Measurements from ENCODE around the gene TMEM30A. TPM values are rescaled to one million over a fixed set of nuclear protein-coding genes. Genes with fewer than 3 reads are reported as not detected.
A peak's percentile ranks its signal among the peaks of the same experiment; 100 is the strongest.

The TMEM30A gene
- total and polyA plus RNA-seq, 4 experiments from 2014 or later = 44.7 to 78.3 (median 65.1) TPM

GRCh38 chr6:75234126-75234865 lies 50.3 kb downstream of the TMEM30A start:
- POLR2A ChIA-PET (ENCODE audit: partially characterized antibody) = interaction anchor here (3.7 kb wide), 1 partner anchor 9 kb away, joined by 15 read pairs; the partner anchor contains the start of gene COX7A2

DNA sequence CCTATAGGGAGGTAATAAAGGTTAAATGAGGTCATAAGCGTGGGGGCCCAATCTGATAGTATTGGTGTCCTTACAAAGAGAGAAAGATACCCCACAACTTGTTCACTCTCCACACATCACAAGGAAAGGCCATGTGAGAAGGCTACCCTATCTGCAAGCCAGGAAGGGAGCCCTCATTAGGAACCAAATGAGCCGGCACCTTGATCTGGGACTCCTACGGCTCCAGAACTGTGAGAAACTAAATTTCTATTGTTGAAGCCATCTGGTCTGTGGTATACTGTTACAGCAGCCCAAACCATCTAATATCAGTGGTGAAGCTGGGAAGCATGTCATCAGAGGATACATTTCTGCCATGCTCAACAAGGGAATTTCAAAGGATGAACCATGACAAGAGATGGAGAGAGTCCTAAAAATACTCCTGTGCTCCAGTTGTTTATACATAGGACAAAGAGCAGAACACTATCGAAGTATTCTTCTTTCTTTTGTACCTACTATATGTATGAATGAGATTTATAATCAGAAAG lies 51.4 kb downstream of the TMEM30A start:
- Histone ChIP-seq H3K4me1 (ENCODE audit: insufficient read depth, low read length) (no peaks in the 10 kb centered on the region), H3K27me3 (ENCODE audit: insufficient read depth, low read length) (no peaks in the 10 kb centered on the region), H3K4me3 (ENCODE audit: low read length in 2 of 2) (no peak overlapping the region), H3K36me3 (ENCODE audit: insufficient read depth, low read length) (peaks cover 18% of the 10 kb centered on the region), H3K9me3 (ENCODE audit: control insufficient read depth in 1 of 2, low read length in 2 of 2) (no peaks in the 10 kb centered on the region), H3K27ac (ENCODE audit: low read depth, low read length) (no peak overlapping the region)
- Mint-ChIP-seq H3K4me3 (no peak overlapping the region), H3K27ac (no peak overlapping the region), H3K4me1 (no peaks in the 10 kb centered on the region), H3K27me3 (no peaks in the 10 kb centered on the region), H3K36me3 (peaks cover 14 to 19% of the 10 kb centered on the region in 2 donors), H3K9me3 (no peaks in the 10 kb centered on the region)
- CTCF ChIA-PET (ENCODE audit: partially characterized antibody) = interaction anchor here (1.3 to 2.4 kb wide), 2 partner anchors 23 to 24 kb away, joined by 4 to 8 read pairs; no protein-coding TSS in a partner anchor
- POLR2A ChIA-PET (ENCODE audit: partially characterized antibody) = interaction anchor here (3.7 kb wide), 1 partner anchor 10 kb away, joined by 15 read pairs; the partner anchor contains the start of gene COX7A2
- intact Hi-C loops (cut with micrococcal nuclease) = no loop called here
- DNase-seq = no peak

More at GRCh38 chr6:75234126-75234865, 50.3 kb downstream of the TMEM30A start:
- peaks cover 0 to 2% (median under 1%) of the 10 kb centered on the region in 4 donors for H3K4me1 Mint-ChIP-seq
- no peaks in the 10 kb centered on the region for H3K27me3 Mint-ChIP-seq
- peak overlapping the region in 2 of 7 donors; percentile 13 to 25 for H3K27ac Mint-ChIP-seq
- Histone ChIP-seq H3K27me3 (ENCODE audit: insufficient read depth, low read length) (no peaks in the 10 kb centered on the region), H3K36me3 (ENCODE audit: insufficient read depth, low read length) (peaks cover 24% of the 10 kb centered on the region), H3K9me3 (ENCODE audit: control insufficient read depth in 1 of 2, low read length in 2 of 2) (no peaks in the 10 kb centered on the region), H3K4me1 (ENCODE audit: insufficient read depth, low read length) (no peaks in the 10 kb centered on the region), H3K4me3 (ENCODE audit: low read length in 2 of 2) (no peak overlapping the region), H3K27ac (ENCODE audit: low read depth, low read length) (no peak overlapping the region)
- H3K9me3 Mint-ChIP-seq = no peaks in the 10 kb centered on the region
- no peak for DNase-seq
- CTCF ChIA-PET (ENCODE audit: partially characterized antibody) = interaction anchor here (1.8 kb wide), 1 partner anchor 23 kb away, joined by 6 read pairs; no protein-coding TSS in a partner anchor
- H3K36me3 Mint-ChIP-seq = peaks cover 21 to 26% of the 10 kb centered on the region in 2 donors
- intact Hi-C loops (cut with micrococcal nuclease) = no loop called here
- no peak overlapping the region for H3K4me3 Mint-ChIP-seq

DNA sequence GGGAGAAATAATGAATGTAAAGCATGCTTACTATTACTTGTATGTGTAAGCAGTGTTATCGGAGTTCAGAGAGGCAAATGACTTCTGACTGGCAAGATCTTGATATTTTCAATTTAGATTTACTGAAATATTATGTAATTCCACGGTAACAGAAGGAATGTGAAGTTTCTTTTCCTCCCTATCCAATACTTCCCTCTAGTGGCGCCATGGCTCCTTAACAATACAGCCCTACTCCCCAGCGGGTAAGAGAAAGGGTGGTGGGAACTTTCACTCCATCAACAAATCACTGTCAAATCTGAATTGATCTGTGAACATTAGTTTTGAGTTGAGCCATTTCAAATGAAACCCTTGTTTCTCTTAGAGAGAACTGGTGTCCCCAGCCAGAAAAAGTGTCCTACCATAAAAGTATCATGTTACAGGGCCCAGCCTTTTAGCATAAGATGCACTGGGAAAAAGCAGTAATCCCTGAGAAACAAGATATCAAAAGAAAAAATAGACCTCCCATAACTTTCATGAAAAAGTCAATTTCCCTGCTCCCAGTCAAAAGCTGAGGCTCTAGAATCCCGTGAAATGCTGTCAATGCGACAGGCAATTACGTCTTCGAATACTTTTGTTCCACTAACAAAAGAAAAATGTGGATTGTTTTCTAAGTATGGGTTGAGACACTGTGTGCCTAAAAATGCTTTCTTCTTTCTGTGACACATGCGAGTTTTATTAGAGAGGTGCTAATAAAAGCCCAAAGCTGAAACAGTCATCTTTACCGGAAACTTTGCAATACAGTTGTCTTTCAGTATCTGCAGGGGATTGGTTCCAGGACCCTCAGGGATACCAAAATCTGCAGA lies 53.9 kb downstream of the TMEM30A start:
- H3K27ac Mint-ChIP-seq = no peak overlapping the region
- Histone ChIP-seq H3K4me1 (ENCODE audit: insufficient read depth, low read length) (no peaks in the 10 kb centered on the region), H3K9me3 (ENCODE audit: control insufficient read depth in 1 of 2, low read length in 2 of 2) (no peaks in the 10 kb centered on the region), H3K27me3 (ENCODE audit: insufficient read depth, low read length) (no peaks in the 10 kb centered on the region), H3K27ac (ENCODE audit: low read depth, low read length) (no peak overlapping the region), H3K36me3 (ENCODE audit: insufficient read depth, low read length) (no peaks in the 10 kb centered on the region), H3K4me3 (ENCODE audit: low read length in 2 of 2) (no peak overlapping the region)
- peaks cover 0 to 2% (median 0%) of the 10 kb centered on the region in 8 donors for H3K9me3 Mint-ChIP-seq
- DNase-seq = no peak
- intact Hi-C loops (cut with micrococcal nuclease) = no loop called here
- POLR2A ChIA-PET (ENCODE audit: partially characterized antibody) = interaction anchor here (1.5 kb wide), 1 partner anchor 14 kb away, joined by 3 read pairs; no protein-coding TSS in a partner anchor
- H3K4me1 Mint-ChIP-seq = no peaks in the 10 kb centered on the region
- CTCF ChIA-PET (ENCODE audit: partially characterized antibody) = interaction anchor here (1.2 to 2.4 kb wide), 2 partner anchors 12 to 22 kb away, joined by 3 to 8 read pairs; no protein-coding TSS in a partner anchor
- no peak overlapping the region for H3K4me3 Mint-ChIP-seq
- H3K36me3 Mint-ChIP-seq = no peaks in the 10 kb centered on the region
- H3K27me3 Mint-ChIP-seq = no peaks in the 10 kb centered on the region

DNA sequence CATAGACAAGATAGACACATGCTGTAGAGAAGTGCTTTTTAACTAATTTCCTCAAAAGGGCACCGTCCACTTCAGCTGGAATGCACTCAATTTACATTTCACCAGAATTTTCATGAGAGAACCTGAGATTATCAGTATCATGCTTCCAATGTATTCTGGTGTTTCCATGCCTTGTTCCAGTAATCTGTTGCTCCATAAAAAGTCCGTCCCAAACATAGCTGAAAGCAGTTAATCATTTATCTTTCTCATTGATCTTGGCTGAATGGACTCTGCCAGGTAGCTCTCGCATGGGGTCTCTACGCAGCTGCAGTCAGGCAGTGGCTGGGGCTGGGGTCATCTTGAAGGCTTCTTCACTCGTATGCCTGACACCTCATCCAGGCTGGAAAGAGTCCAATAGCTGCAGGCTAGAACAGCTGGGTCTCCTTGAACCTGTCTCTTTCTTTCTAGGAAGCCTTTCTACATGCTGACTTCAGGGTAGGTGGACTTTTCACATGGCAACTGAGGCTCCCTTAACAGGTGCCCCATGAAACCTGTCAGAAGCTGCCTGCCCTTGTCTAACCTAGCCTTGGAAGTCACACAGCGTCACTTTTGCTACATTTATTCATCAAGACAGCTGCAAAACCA lies 60.2 kb downstream of the TMEM30A start:
- ChIA-PET POLR2A (ENCODE audit: partially characterized antibody) (no interaction called here), CTCF (ENCODE audit: partially characterized antibody) (interaction anchor here (1.4 to 4.1 kb wide), 2 partner anchors 14 kb away, joined by 3 to 28 read pairs; no protein-coding TSS in a partner anchor)
- H3K9me3 Mint-ChIP-seq = peaks cover 0 to 2% (median 0%) of the 10 kb centered on the region in 8 donors
- H3K27ac Mint-ChIP-seq = no peak overlapping the region
- H3K27me3 Mint-ChIP-seq = peaks cover 10 to 19% of the 10 kb centered on the region in 2 donors
- H3K27ac ChIP-seq (ENCODE audit: low read depth, low read length) = no peak overlapping the region
- H3K4me1 Mint-ChIP-seq = no peaks in the 10 kb centered on the region
- no peaks in the 10 kb centered on the region for H3K36me3 ChIP-seq (ENCODE audit: insufficient read depth, low read length)
- no peaks in the 10 kb centered on the region for H3K27me3 ChIP-seq (ENCODE audit: insufficient read depth, low read length)
- no peaks in the 10 kb centered on the region for H3K36me3 Mint-ChIP-seq
- intact Hi-C loops (cut with micrococcal nuclease) = no loop called here
- no peak for DNase-seq
- no peaks in the 10 kb centered on the region for H3K4me1 ChIP-seq (ENCODE audit: insufficient read depth, low read length)
- H3K9me3 ChIP-seq (ENCODE audit: control insufficient read depth in 1 of 2, low read length in 2 of 2) = no peaks in the 10 kb centered on the region
- no peak overlapping the region for H3K4me3 Mint-ChIP-seq
- no peak overlapping the region for H3K4me3 ChIP-seq (ENCODE audit: low read length in 2 of 2)

DNA sequence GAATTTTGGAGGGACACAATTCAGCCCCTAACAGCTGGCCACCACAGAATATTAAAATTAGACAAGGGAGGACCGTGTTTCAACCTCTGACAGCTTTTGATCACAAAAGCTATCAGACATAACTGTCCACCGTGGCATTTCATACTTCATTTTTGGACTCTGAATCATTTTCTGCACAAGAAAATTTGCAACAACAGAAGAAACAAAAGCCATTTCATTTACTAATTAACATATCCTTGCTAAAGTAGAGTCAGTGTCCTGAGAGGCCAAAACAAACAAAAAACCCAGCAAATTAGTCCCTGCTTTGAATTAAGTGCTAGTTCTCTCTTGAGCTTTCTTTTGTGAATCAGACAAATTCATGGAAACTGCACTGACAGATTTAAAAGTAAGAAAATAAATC lies 61.2 kb downstream of the TMEM30A start:
- intact Hi-C loops (cut with micrococcal nuclease) = no loop called here
- no peak overlapping the region for H3K27ac Mint-ChIP-seq
- H3K4me1 Mint-ChIP-seq = no peaks in the 10 kb centered on the region
- H3K36me3 Mint-ChIP-seq = no peaks in the 10 kb centered on the region
- Histone ChIP-seq H3K27ac (ENCODE audit: low read depth, low read length) (no peak overlapping the region), H3K4me3 (ENCODE audit: low read length in 2 of 2) (no peak overlapping the region), H3K4me1 (ENCODE audit: insufficient read depth, low read length) (no peaks in the 10 kb centered on the region), H3K9me3 (ENCODE audit: control insufficient read depth in 1 of 2, low read length in 2 of 2) (no peaks in the 10 kb centered on the region), H3K36me3 (ENCODE audit: insufficient read depth, low read length) (no peaks in the 10 kb centered on the region), H3K27me3 (ENCODE audit: insufficient read depth, low read length) (no peaks in the 10 kb centered on the region)
- no peak overlapping the region for H3K4me3 Mint-ChIP-seq
- H3K9me3 Mint-ChIP-seq = peaks cover 0 to 2% (median 0%) of the 10 kb centered on the region in 8 donors
- no peak for DNase-seq
- CTCF ChIA-PET (ENCODE audit: partially characterized antibody) = interaction anchor here (1.0 to 1.4 kb wide), 2 partner anchors 14 to 15 kb away, joined by 3 to 4 read pairs; no protein-coding TSS in a partner anchor
- H3K27me3 Mint-ChIP-seq = peaks cover 10 to 19% of the 10 kb centered on the region in 2 donors
- POLR2A ChIA-PET (ENCODE audit: partially characterized antibody) = no interaction called here

GRCh38 chr6:75222261-75222660 lies 62.3 kb downstream of the TMEM30A start:
- DNase-seq = no peak
- no peak overlapping the region for H3K27ac Mint-ChIP-seq
- H3K4me1 Mint-ChIP-seq = no peaks in the 10 kb centered on the region
- no peaks in the 10 kb centered on the region for H3K9me3 ChIP-seq (ENCODE audit: control insufficient read depth in 1 of 2, low read length in 2 of 2)
- H3K27ac ChIP-seq (ENCODE audit: low read depth, low read length) = no peak overlapping the region
- H3K4me3 ChIP-seq (ENCODE audit: low read length in 2 of 2) = no peak overlapping the region
- POLR2A ChIA-PET (ENCODE audit: partially characterized antibody) = no interaction called here
- no peaks in the 10 kb centered on the region for H3K36me3 Mint-ChIP-seq
- no peaks in the 10 kb centered on the region for H3K4me1 ChIP-seq (ENCODE audit: insufficient read depth, low read length)
- CTCF ChIA-PET (ENCODE audit: partially characterized antibody) = interaction anchor here (1.0 kb wide), 1 partner anchor 13 kb away, joined by 4 read pairs; no protein-coding TSS in a partner anchor
- H3K36me3 ChIP-seq (ENCODE audit: insufficient read depth, low read length) = no peaks in the 10 kb centered on the region
- no peak overlapping the region for H3K4me3 Mint-ChIP-seq
- intact Hi-C loops (cut with micrococcal nuclease) = no loop called here
- H3K27me3 Mint-ChIP-seq = peaks cover 18 to 26% of the 10 kb centered on the region in 2 donors
- peaks cover 0 to 2% (median 0%) of the 10 kb centered on the region in 8 donors for H3K9me3 Mint-ChIP-seq
- H3K27me3 ChIP-seq (ENCODE audit: insufficient read depth, low read length) = no peaks in the 10 kb centered on the region
